SKM-1 (cell line): ENCODE results near the gene CBFA2T3.

Source experiments
- DNase-seq: peaks from one replicate; lab custom pipeline; 2025; ENCODE audit not compliant: unreplicated experiment; lab: John Stamatoyannopoulos, UW

The CBFA2T3 gene

DNA sequence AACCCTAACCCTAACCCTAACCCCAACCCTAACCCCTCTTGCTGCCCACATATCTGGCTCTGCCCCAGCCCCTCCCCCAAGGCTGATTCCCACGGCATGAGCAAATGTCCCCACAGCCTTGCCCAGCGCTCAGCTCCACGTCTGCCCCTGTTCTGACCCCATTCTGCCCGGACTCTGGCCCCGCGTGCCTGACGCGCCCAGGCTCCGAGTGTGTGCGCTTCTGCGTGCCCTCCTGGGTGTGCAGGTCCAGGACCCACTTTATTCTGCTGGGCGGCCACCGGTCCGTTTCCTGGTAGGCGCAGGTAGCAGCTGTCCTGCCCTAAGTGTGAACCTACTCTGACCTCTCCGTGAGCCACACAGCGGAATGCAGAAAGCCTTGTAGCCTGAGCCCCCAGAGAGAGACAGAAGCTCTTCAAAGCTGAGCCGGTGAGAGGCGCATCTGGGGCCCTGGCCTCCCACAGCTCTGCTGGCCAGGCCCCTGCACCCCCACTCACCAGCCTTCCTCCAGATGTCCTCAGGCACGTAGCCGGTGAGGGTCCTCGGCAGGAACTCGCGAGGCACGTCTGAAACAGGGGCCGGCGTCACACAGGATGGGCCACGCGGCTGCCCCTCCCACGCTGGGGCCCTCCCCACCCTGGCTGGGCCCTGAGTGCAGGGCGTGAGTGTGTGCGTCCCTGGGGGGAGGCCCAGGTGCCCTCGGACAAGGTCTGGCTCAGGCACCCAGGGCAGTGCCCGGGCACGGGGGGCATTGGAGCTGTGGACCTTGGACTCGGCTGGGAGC, 96.6 kb downstream of the CBFA2T3 start:
- no peak for DNase-seq

DNA sequence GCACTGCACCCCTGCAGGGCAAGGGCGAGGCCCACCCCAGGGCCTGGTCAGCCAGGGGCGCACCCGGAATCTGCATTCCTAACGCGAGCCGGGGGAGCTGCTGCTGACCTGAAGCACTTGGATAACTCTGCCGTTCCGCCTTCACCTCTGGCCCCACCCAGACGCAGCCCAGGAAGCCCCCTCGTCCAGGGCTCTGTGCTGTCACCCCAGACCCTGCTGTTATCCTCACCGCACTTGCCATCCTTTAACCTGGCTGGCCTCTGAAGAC, 97.3 kb downstream of the CBFA2T3 start:
- no peak for DNase-seq

DNA sequence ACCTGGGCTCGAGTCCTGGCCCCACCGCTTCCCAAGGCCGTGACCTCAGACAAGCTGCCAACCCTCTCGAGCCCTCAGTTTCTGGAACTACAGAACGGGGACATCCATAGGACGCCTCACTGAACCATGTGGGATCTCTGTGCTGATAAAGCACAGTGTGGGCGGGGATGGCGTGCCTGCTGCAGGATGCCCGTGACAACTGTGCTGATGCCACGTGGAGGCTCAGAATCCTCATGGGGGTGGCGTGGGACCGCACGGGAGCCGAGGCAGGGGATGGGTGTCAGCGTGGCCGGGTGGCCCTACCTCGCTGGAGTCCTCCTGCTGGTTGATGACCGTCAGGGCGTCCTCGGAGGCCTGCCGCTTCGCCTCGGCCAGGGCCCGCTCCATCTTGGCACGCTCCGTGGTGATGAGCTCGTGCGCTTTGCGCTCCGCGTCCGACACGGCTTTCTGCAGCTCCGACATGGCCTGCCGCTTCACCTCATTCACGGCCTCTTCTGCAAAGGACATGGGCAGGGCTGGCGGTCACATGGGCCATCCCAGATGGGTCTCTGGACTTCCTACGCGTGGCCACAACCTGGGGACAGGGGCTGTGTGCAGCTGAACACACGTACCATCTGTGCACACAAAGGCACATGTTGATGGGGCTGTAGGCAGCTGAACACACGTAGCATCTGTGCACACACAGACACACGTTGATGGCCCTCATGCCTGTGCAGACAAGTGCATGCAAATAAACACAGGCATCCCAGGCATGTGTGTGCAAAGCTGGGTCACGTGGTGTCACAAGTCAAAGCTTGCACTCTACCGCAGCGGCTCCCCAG, 97.8 kb downstream of the CBFA2T3 start:
- DNase-seq: no peak

DNA sequence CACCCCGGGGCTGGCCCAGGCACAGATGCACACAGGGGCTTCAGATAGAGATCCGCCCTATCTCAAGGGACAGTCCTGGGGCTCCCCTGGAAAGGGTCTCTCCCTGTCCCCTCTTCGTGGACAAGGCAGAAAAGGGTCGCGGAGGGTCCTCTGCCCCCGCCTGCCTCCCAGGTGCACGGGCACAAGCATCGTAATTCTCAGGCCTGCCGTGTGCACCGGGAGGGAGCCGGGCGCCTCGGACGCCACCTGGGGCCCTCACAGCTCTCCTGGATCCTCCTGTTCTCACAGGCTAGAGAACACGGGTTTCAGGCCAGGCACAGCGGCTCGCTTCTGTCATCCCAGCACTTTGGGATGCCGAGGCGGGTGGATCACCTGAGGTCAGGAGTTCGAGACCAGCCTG, 98.7 kb downstream of the CBFA2T3 start:
- no peak for DNase-seq

DNA sequence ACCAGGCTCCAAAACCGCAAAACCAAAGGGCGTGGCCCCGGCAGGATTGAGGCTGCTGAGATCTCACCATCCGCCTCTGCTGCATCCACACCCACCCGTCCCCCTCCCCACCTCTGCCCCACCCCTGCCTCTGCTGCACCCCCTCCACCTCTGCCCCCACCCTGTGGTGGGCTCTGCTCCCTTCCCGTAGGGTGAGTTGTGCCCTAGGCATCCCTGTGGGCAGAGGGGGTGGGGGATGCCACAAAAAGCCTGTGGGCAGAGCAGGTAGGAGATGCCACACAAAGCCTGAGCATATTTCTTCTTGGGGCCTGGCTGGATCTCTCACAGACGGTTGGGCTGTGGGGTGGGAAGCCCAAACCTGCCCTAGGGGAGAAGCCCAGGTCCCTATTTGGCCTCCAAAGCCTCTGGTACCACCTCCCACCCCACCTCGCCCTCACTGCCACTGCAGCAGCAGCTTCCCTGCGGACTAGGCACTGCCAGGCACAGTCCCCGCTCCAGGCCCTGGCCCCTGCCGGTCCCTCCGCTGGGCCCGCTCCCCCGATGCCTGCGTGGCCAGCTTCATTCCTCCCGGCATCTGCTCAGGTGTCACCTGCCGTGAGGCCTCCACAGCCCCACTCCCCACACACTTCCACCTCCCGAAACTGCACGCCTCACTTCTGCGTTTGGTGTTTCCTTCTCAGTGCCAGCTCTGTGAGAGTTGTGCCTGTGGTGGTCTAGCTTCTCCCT, 99.3 kb downstream of the CBFA2T3 start:
- no peak for DNase-seq

DNA sequence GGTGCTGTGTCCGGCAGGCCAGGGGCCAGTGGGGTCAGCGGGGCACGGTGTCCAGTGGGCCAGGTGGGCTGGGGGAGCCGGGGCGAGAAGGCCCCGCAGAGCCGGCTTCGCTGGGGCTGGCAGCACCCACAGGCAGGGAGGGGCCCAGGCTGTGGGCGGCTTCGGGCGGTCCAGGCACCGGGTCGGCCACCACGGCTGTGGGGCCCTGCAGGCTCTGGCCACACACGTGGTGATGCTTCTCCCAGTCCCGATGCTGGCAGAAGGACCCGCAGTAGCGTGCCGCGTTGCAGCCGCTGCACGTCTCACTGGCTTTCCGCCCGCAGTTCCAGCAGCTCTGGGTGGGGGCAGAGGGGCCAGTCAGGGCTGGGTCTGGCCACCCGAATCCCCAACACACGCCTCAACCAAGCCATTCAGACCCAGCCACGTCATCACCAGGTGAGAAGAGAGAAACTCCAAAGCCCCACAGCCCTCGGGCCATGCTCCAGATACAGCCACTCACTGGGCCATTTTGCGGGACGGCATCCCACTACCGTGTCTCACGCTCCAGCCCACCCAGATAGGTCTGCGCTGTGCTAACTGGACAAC, 100.0 kb downstream of the CBFA2T3 start:
- no peak for DNase-seq

DNA sequence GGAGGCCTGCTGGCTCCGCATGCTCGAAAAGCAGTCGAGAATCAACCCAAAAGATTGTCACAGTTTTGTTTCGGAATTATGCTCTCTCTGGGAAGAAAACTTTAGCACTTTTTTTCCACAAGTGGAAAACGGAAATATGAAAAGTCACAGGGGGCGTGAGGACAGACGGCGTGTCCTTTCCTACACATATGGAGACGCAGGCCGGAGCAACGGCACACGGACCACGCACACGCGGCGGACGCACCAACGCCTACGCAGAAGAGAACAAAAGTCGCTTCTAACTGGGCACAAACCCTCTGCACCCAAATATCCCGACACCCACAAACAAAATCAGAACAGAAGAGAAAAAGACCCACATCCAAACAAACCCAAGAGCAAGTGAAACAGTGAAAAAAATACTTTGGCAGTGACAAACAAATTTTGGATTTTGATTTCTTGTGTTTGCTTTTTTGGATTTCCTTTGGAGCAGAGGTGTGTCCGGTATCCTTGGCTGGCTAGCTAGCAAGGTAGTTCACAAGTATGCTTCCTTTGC, 101.2 kb downstream of the CBFA2T3 start:
- no peak for DNase-seq

DNA sequence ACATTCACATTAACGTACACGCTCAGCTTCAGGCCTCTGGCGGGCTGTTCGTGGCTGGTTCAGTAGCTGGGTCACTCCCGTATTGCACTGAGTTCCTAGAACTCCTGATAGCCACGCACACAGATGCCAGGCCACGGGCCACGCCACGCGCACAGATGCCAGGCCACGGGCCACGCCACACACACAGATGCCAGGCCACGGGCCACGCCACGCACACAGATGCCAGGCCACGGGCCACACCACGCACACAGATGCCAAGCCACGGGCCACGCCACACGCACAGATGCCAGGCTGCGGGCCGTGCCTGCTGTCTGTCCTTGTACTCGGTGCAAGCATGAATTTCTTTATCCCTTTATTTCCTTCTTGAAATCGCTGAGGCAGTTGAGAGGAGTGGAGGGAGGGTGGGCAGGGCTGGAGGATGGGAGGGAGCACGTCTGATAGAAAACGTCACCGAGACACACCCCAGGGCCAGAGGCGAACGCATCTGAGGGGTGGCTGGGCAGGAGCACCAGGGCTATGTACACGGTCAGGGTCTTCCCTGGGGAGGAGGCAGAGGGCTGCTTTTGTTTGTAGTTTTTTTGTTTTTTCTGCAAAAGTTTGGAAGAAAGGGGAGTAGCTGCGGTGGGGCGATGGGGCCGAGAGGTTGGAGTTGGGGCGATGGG, 101.9 kb downstream of the CBFA2T3 start:
- DNase-seq: no peak

DNA sequence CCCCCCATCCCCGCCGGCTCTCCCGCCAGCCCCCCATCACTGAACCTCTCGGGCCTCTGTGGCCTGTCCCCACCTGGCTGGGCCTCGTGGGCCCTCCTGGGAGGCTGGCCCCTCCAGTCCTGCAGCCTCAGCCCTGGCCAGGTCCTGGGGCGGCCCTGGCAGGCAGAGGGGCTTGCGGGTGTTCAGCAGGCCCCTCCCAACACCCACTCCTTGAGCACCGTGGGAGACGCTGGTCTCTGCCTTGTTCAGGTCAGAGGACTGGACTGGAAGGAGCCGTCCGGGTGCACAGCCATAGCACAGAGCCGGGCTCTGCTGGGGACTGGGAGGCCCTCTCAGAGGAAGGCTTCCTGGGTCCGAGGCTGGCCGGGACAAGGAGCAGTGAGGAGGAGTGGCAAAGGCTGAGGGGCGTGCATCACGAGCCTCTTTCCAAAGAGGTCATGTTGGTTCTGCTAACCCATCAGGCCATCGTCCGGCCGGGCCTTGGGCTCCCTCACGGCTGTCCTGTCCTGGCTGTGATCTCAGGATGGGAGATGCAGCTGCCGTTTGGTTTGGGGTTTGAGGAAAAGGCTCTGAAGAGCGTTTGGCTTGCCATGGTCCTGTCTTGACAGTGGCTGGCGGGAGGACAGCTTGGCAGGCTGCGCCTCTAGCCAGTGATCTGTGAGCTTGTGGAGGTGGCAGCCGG, 104.2 kb downstream of the CBFA2T3 start:
- no peak for DNase-seq

DNA sequence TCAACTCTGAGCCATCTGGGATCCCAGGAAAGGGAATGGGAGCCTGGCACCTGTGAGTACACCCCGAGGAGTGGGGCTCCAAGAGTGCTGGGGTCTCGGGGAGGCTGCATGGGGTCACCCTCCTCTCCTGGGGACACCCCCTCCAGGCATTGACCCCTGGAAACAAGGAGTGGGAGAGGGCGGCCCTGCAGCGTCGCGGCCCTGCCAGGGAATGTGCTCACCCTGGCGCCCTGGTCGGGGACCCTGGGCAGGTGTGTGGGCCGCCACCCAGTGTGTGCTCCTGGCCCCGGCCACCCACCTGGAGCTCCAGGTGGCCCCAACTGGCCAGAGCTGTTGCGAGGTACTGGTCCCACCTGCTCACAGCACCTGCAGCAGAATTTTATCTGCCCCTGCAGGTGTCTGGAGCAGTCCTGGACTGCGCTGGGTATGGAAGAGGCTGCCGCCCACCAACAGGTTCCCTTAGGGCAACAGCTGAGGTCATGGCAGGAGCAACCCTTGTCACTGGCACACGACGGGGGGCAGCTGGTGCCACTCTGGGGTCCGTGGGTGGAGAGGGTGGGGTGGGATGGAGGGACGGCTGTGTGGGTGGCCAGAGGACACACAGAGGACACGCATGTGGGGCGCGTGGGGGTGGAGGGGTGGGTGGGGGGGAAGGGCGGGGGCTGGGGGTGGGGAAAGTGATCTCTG, 105.1 kb downstream of the CBFA2T3 start:
- no peak for DNase-seq

DNA sequence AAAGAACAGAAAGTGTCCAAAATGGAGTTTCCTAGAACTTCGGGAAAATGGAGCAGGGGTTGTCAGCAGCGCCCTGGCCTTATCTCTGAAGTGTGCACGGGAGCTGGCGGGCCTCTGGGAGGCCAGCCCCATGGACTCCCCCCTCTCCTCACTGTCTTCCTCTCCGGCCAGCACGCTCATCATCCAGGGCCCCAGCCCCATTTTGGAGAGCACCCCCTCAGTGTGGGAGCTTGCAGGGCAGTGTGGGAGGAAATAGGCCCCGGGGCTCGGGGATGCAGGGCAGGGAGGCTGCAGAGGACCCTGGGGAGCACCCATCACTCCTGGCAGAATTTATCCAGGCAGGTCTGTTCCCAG, 105.7 kb downstream of the CBFA2T3 start:
- DNase-seq: no peak

DNA sequence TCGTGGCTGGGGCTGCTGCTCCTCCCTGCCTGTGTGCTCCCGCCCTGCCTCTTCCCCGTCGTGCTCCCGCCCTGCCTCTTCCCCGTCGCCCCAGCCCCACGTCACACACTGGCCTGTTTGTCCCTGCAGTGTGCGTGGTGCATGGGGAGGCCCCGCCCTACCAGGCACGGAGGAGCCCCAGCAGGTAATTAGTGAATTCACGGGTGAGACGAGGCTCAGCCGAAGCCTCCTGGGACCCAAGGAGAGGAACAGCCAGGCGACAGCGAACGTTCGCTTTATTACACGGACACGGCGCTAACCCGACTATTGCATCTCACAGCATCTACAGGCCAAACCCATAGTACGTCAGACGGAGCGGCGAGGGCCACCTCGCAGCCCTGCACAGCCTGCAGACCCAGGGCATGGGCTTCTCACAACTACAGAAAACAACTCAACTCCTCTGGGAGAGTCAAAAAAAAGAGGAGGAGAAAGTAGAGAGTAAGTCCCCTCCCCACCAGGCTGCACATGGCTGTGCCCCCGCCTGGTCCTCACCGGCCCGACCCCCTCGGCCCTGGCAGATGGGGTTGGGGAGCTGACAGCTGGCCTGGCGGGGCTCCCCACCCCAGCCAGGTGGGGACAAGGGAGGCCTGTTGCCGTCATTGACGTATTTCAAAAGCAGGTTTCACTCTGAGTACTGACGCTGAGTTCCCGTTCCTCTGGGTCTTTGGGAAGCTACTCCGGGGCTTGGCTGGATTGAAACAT, 106.2 kb downstream of the CBFA2T3 start:
- no peak for DNase-seq

DNA sequence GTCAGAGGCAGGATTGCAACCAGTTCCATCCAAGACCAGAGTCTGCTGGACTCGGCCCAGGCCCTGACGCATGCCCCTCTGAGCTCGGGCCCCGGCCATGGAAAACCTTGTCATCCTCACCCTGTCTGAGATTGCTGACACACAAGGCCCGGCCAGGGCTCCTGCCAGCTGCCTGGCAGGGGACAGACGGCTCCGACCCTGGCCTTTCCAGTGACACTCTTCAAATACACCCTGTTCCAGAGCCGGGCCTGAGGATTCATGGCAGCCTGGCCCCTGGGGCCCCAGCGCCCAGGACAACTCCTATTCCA, 107.4 kb downstream of the CBFA2T3 start:
- DNase-seq: no peak

DNA sequence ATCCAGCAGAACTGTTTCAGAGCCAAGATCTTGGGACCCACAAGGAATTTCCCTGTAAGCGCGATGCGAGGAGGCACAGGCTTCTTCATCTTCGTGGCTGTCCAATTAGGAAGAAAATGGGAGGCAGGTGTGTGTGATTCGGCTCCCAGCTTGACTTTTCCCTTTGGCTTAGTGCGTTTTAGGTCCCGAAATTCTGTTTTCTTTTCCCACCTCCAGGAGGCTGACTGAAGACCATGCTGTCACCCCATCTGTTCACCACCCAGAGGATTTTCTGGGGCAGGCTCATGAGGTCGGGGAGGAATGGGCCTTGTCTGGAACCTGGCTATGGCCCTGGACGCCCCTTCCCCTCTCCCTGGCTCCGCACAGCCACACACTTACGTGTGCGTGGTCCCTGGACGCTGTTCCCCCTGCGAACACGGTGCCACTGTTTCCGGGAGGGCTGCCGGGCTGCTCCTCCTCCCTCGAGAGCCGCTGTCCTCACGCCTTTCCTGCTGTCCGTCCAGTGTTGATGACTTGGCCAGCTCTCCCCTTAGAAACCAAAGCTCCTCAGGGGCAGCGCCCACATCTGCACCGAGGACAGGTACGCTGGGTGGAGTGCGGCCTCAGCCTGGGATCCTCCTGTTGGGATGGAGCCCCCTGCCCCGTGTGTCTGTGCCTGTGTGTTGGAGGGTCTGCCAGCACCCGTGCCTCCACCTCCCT, 107.9 kb downstream of the CBFA2T3 start:
- DNase-seq: no peak

DNA sequence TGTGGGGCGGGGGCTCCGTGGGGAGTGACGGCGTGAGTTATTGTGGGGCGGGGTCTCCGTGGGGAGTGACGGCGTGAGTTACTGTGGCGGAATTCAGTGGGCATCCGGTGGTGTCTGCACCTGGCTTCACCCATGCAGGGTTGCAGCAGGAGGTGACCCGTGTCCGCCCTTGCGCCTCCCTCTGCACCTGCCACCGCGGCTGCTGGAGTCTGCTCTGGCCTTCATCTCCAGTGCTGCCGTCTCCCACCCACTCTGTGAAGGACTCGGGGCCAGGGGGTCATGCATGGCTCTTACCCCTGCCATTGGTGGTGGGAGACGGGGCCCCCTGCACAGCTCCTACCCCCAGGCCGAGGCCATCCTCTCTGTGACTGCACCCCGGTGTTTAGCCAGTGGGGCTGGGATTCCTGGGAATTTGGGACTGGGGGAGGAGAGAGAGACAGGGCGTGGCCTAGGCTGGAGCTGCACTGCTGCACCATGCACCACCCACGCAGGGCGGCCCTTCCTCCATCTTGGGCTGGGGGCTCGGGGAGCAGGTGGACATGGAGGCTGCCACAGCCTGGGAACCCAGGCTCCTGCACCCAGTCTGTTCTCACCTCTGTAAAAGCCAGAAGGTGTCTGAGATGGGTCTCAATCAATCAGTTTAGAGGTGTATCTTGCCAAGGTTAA, 109.3 kb downstream of the CBFA2T3 start:
- no peak for DNase-seq

DNA sequence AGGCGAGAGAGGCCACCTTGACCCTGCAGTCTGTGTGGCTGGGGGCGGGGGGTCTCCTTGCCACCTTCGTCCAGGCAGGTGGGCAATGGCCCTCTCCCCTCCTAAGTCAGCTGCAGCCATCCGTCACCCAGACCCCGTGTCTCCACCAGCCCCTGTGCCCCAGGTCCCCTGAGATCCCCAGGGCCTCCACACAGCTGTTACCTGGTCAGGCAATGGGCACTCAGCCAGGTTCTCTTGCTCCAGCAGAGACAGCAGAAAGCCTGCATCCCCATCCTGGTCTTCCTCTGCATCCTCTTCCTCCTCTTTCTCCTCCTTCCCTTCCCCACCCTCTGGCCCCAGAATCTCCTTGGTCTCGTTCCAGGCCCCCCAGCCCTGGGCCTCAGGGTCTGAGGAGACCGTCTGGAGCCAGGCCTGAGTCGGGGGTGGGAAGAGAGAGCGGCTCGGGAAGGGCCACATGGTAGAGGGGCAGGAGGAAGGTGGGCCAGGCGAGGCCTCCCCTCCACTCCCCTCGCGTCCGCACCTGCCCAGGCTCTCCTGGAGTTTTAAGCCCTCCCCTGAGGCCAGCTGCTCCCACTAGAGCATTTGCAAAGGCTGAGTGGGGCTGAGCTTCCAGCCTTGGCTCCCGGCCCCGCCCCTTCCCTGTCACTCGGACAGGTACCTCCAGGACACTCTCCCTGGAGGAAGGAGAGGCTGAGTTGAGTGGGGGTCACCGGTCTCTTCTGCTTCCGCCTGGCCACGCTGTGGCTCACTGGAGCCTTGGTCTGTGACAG, 110.7 kb downstream of the CBFA2T3 start, which contains the start of gene PABPN1L:
PABPN1L (minus strand) TSS at position 510 of the 770 bp plus-strand sequence; CDS start at position 456, 54 bp downstream.
- DNase-seq: no peak

DNA sequence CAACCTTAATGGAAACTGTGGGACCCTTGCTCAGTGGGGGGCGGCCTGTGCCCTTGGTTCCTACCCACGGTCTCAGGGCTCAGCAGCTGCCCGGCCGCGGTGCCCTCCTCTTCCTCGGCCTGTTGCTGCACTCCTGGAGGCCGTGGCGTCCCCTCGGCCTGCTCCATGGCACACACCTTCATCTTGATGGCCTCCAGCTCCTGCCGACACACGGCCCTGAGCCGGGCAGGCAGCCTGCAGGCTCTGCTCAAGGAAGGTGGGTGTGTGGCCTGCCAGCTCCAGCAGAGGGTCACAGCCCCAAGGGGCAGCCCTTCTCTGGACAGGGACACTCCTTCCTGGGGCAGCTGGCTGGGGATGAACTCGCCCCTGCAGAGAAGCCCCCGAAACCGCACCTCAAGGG, 111.3 kb downstream of the CBFA2T3 start:
- DNase-seq: no peak
